ENCODE results near the gene TRIM63. TPM values are rescaled to one million over a fixed set of nuclear protein-coding genes. Genes with fewer than 3 reads are reported as not detected.

Gene TRIM63
- total and polyA plus RNA-seq, 9 of the 15 experiments (the other 6 are each of a cell fraction or from before 2014, with no cell fraction given) = 0.08 to 0.57 (median 0.36) TPM

DNA sequence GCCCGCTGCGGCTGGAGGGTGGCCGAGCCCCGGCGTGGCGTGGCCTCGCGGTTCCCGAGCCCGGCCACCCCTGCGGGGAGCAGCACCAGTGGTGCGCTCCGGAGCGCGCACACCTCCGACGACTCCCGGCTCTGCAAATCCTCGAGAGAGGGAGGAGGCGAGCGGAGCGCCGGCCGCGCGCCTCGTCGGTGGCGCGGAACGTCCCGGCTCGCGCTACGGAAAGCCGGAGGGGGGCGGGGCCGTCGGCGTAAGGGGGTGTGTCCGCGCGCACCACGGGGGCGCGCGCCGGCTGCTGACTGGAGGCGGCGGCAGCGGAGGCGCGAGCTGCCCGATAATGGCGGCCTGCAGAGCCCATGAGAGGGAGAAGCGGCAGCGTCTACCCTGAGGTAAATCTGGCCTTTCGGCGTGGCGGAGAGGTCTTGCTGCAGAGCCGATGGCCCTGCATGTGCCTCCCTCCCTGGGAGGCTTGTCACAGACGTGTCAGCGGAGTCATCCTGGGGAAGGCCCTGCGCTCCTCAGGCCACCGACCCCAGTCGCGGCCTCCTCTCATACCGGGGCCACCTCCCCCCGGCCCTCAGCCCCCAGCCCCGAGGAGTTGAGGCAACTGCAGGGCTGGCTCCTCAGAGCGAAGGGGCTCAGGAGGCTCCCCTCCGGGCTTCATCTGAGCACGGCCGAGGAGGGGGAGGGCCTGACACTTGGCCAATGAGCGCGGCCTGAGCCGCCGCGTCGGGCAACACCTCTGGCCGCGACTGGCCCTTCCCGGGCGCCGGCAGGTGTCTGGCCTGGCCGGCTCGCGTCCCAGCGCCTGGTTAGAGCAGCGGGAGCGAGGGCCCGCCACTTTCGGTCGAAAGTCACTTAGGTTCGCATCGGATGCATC lies 44.3 kb upstream of the TRIM63 start, which contains the start of gene PDIK1L (continued):
- TF ChIP-seq GABPB2 (CRISPR knock-in tag; conservative IDR thresholded peaks at IDR 0.05) = no peak
- peak; percentile 40; the same call in 1 of the 2 replicates for TF ChIP-seq ZNF12 (CRISPR knock-in tag; IDR thresholded peaks at IDR 0.05)
- peak; percentile 50; the same call in 1 of the 2 replicates for TF ChIP-seq JUN (IDR thresholded peaks at IDR 0.05; ENCODE audit: borderline replicate concordance, low read depth, low read length)
- TF ChIP-seq JUN (CRISPR knock-in tag; IDR thresholded peaks at IDR 0.05; ENCODE audit: borderline replicate concordance) = no peak

DNA sequence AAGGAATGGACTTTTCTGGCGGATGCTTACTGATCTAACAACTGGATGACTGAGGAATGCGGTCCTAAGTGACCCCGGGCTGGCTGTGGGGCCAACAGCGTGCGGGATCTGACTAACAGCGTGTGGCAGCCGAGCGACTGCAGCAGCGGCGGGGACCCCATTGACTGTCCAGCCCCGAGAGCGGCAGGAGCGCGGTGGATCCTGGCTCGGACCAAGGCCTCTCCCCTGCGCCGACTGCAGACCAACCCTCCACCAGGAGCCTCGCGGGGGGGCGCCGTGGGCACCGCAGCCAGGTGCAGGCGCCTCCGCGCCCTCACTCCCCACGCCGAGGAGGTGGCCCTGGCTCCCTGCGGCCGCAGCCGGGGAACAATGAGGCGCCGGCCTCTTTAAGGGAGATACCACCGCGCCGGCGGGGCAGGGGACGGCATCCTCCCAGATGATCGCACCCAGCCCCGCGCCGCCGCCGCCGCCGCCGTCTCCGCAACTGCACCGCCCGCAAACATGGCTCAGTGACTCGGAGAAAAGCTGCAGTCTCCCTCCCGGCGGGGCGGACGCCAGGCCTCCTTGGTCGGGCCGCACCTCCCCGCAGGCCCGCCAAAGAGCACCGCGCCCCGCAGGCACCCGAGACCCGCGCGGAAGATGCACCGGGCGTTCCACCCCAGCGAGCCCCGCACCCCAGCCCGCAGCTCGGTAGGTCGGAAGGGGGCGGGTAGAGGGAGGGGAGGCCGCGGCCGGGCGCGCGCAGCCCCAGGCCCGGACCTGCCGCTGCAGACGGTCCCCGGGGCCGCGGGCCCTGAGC lies 43.5 kb upstream of the TRIM63 start:
- H3K4me1 ChIP-seq (replicated peaks in 1 of 2; ENCODE audit: control insufficient read depth in 2 of 2, insufficient read depth in 2 of 2, low read length in 2 of 2) = peaks cover 13 to 29% of the 10 kb centered on the region in 2 experiments
- peak overlapping the region; percentile 94 for H3K4me3 ChIP-seq
- H3K9me1 ChIP-seq (ENCODE audit: control insufficient read depth, insufficient read depth, low read length) = no peaks in the 10 kb centered on the region
- BruUV-seq (replicated peaks) = no TSS peak
- ATAC-seq = peak; percentile 82
- peak overlapping the region; percentile 80 for H2AFZ ChIP-seq (ENCODE audit: low read depth, low read length)
- intact Hi-C loops (cut with micrococcal nuclease) (loop anchor here (1.0 to 5.0 kb wide), 3 partner anchors 15 to 211 kb away; no protein-coding TSS in a partner anchor), in situ Hi-C loops (cut with MboI) (no loop called here)
- no peaks in the 10 kb centered on the region for H4K20me1 ChIP-seq (replicated peaks; ENCODE audit: control insufficient read depth, insufficient read depth, low read length)
- H3K27ac ChIP-seq (ENCODE audit: extremely low read depth, low read depth, low read length) = peak overlapping the region; percentile 92
- H3K9me3 ChIP-seq (replicated peaks; ENCODE audit: control insufficient read depth, insufficient read depth, low read depth, low read length) = no peaks in the 10 kb centered on the region
- H3K79me2 ChIP-seq (ENCODE audit: control insufficient read depth, insufficient read depth, low read length) = peaks cover 56% of the 10 kb centered on the region
- H3K27me3 ChIP-seq (ENCODE audit: control insufficient read depth in 2 of 2, insufficient read depth in 2 of 2, low read length in 2 of 2) = no peaks in the 10 kb centered on the region
- H3K4me2 ChIP-seq (ENCODE audit: insufficient read depth, low read length) = peak overlapping the region; percentile 99
- FAIRE-seq = no peak
- ChIA-PET CTCF (ENCODE audit: low intra/inter-chr PET ratio) (interaction anchor here (0.5 to 1.6 kb wide), 3 partner anchors 11 to 74 kb away, joined by 3 to 7 read pairs (median 3); no protein-coding TSS in a partner anchor), POLR2A (interaction anchor here (0.6 to 8.2 kb wide), 13 partner anchors 9 to 207 kb away, joined by 3 to 107 read pairs (median 3); no protein-coding TSS in a partner anchor)
- peak overlapping the region; percentile 86 to 98 for H3K9ac ChIP-seq (ENCODE audit: insufficient read depth in 1 of 2, low read depth in 2 of 2, low read length in 2 of 2)
- under 1% methylated on average over 46 of the region's 85 CpGs for WGBS (ENCODE audit: insufficient coverage, low coverage, missing lambda C conversion rate)
- DNase-seq (ENCODE audit: extremely low read depth in 1 of 4, low spot score in 3 of 4) = peak; percentile 90 to 92 (median 90)
- peaks cover 23% of the 10 kb centered on the region for H3K36me3 ChIP-seq (ENCODE audit: control insufficient read depth, insufficient read depth, low read length)
- TF ChIP-seq, protein P1, sequence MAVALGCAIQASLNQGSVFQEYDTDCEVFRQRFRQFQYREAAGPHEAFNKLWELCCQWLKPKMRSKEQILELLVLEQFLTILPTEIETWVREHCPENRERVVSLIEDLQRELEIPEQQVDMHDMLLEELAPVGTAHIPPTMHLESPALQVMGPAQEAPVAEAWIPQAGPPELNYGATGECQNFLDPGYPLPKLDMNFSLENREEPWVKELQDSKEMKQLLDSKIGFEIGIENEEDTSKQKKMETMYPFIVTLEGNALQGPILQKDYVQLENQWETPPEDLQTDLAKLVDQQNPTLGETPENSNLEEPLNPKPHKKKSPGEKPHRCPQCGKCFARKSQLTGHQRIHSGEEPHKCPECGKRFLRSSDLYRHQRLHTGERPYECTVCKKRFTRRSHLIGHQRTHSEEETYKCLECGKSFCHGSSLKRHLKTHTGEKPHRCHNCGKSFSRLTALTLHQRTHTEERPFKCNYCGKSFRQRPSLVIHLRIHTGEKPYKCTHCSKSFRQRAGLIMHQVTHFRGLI (CRISPR knock-in tag; IDR thresholded peaks at IDR 0.05) = no peak
- TF ChIP-seq, protein P2, sequence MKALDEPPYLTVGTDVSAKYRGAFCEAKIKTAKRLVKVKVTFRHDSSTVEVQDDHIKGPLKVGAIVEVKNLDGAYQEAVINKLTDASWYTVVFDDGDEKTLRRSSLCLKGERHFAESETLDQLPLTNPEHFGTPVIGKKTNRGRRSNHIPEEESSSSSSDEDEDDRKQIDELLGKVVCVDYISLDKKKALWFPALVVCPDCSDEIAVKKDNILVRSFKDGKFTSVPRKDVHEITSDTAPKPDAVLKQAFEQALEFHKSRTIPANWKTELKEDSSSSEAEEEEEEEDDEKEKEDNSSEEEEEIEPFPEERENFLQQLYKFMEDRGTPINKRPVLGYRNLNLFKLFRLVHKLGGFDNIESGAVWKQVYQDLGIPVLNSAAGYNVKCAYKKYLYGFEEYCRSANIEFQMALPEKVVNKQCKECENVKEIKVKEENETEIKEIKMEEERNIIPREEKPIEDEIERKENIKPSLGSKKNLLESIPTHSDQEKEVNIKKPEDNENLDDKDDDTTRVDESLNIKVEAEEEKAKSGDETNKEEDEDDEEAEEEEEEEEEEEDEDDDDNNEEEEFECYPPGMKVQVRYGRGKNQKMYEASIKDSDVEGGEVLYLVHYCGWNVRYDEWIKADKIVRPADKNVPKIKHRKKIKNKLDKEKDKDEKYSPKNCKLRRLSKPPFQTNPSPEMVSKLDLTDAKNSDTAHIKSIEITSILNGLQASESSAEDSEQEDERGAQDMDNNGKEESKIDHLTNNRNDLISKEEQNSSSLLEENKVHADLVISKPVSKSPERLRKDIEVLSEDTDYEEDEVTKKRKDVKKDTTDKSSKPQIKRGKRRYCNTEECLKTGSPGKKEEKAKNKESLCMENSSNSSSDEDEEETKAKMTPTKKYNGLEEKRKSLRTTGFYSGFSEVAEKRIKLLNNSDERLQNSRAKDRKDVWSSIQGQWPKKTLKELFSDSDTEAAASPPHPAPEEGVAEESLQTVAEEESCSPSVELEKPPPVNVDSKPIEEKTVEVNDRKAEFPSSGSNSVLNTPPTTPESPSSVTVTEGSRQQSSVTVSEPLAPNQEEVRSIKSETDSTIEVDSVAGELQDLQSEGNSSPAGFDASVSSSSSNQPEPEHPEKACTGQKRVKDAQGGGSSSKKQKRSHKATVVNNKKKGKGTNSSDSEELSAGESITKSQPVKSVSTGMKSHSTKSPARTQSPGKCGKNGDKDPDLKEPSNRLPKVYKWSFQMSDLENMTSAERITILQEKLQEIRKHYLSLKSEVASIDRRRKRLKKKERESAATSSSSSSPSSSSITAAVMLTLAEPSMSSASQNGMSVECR (CRISPR knock-in tag; IDR thresholded peaks at IDR 0.05) = 0 out of 2 replicates have a peak, but pooled peaks have one; percentile 23
- TF ChIP-seq PRMT5 (CRISPR knock-in tag; IDR thresholded peaks at IDR 0.05) (no peak), SRSF3 (IDR thresholded peaks at IDR 0.05; ENCODE audit: insufficient read depth, low read length) (0 out of 2 replicates have a peak, but pooled peaks have one; percentile 51)
- TF ChIP-seq, protein P3, sequence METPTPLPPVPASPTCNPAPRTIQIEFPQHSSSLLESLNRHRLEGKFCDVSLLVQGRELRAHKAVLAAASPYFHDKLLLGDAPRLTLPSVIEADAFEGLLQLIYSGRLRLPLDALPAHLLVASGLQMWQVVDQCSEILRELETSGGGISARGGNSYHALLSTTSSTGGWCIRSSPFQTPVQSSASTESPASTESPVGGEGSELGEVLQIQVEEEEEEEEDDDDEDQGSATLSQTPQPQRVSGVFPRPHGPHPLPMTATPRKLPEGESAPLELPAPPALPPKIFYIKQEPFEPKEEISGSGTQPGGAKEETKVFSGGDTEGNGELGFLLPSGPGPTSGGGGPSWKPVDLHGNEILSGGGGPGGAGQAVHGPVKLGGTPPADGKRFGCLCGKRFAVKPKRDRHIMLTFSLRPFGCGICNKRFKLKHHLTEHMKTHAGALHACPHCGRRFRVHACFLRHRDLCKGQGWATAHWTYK (CRISPR knock-in tag; IDR thresholded peaks at IDR 0.05) = 0 out of 2 replicates have a peak, but pooled peaks have one; percentile 75
